HG02884 (cell line): ENCODE measurements around the gene GALR2.
"Not testable (repeated sequence)": the region's sequence is repeated elsewhere in the genome, so short reads cannot be mapped to it uniquely, and the experiment has no call there.

ENCODE experiments used
- ATAC-seq: cut with Tn5 transposase; IDR thresholded peaks from one replicate; pipeline ENCODE4 v1.9.1; 2021; ENCODE audit warnings: mild to moderate bottlenecking, moderate library complexity; ENCODE audit not compliant: unreplicated experiment

Gene GALR2

DNA sequence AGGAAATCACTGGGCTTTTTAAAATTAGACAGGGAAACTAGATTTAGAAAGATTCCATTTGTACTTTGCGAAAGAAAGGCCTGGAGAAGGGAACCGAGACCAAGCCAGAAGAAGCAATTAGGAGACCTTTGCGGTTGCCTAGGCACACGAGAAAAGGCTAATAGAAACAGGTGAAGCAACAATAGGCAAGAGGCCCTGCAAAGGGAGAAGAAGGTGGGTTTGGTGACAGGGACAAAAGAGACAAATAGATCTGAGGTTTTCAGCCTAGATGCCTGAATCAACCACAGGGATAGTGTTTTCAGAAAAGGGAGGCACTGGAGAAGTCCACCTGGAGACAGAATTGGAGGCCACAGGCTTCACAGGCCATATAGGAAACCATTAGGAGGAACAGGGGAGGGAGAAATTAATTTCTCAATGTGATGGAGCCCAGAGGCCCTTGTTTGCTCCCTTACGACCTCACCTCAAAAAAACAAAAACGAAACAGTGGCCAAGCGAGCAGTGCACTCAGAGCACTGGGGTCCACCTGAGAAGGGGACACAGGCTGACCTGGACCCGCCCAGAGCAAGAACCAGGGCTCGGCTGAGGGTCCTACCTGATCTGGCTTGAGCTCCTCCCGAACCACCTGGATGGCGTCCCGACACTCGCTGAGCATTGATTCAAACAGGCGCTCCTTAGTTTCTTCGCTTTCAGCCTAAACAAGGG lies 24.6 kb upstream of the GALR2 start:
- no peak for ATAC-seq

DNA sequence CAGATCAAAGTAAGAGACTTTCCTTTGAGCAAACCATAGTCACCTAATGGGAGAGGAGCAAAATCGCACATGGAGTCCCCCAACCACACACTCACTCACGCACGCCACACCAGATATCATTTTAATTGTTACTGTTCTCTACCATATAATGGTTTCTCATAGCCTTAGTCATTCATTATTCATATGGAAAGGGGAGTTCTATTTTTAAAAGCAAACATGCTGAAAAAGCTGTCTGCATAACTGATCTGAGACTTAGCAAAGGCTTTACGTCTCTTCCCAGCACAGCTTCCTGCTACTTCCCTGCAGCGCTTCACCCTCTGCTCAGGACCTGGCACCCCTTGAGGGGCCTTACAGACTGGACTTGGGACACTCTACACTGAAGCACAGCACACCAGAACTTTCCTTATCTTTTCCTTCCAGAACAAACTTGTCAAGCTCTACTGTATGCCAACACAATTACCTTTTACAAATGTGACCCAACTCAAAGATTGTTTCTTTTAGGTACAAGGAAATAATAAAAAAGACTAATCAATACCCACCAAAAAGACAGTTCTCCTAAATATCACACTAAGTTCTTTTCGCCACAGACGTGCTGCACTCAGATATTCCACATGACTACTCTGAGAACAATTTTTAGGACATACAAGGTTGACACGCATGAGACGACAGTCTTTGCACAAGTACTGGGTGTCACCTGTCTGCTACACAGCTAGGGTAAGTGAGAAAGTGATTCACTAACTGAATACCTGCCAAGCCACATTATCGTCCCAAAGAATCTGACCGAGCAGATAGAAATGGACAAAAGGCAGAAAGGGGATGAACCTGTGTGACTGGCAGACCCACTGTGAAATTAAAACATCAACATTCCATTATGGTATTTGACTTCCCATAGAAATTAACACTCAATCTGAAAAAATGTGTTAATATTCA lies 23.8 kb upstream of the GALR2 start:
- ATAC-seq: no peak

DNA sequence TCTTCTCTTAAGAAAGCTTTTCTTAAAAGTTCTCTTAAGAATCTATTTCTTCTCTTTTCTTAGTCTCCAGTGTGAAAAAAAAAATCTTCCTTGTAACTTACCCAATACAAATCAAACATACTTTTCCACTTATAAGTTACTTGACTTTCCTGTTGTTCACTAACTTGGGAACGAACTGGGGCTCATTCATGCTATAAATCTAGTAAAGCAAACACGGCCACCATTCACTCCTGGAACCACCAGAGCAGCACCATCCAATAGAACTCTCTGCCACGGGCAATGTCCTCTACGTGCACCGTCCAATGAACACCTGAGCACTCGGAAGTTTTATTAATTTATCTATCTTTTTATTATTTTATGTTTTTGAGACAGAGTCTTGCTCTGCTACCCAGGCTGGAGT lies 23.0 kb upstream of the GALR2 start:
- ATAC-seq: no peak

DNA sequence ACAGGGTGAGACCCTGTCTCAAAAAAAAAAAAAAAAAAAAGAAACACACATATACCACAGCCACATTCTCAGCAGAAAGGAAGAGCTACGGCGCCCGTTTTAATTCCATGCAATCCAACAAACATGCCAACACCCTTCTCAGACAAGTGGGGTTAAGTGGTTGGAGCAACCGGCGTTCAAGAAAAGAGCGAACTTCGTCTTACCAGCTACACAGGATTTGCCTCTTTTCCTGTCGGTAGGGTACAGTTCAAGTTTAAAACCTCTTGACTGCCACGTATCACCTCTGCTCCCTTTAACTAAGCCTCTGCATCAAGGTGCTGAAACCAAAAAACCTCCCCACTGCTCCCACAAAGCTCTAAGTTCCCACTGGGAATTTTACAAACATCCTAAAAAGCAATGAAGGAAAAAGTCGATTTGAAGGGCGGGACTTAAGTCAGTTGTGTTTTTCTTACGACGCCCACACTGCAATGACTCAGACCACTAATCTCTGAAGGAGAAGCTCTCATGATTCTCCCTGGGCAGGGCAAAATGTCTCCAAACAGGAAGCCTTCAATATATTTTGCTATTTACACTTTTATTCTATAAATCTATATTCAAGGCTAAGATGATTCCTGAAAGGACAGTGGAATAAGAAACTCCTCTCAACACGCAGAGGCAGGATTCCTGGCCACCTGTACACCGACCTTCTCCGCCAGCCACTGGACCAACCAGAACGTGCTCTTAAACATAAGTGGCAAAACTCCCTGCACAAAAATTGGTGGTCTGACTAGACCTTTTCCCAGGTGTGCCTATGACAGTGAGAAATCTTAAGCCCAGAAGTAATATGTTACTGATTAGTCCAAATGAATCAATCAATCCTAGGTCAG lies 21.1 kb upstream of the GALR2 start:
- ATAC-seq: no peak

DNA sequence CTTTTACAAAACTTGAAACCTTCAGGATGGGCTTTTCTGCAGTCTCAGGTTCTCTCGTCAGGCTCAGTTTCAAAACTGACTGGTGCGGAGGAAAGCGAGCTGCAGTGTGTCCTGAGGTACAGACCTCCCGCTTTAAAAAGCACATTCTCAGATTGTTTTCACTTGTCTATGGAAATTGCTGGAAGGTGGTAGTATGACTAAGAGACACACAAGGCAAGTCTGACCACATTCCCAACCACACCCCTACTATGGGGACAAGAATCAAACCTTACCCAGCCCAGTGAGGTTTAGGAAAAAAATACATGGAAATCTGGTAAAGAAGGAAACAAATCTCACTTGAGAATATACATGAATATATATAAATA lies 20.5 kb upstream of the GALR2 start:
- ATAC-seq: no peak

DNA sequence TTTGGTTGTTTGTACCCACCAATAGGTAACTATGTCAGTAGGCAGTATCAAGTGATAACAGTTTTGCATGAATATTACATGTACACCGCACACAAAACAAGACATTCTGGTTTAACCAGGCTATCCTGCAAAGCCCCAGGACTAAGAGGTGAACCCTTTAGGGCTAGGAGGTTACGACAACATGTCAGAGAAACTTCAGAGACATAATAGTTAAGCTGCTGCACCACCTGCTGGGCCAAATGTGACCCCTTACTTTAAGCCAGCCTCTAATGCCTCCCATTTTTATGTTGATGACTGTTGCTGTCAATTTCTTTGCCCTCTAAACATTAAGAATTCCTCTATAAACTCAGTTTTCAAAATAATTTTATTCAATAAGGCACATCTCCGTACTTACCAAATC lies 17.7 kb upstream of the GALR2 start:
- no peak for ATAC-seq

DNA sequence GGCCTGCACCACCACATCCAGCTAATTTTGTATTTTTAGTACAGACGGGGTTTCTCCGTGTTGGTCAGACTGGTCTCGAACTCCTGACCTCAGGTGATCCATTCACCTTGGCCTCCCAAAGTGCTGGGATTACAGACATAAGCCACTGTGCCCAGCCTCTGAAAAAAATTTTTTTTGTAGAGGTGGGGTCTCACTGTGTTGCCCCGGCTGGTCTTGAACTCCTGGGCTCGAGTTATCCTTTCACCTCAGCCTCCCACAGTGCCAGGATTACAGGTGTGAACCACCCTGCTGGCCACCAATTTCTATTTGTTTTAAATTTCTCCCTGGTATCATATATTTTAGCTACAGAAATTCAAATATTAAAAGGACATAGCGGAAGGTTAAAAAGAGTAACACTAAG lies 16.3 kb upstream of the GALR2 start:
- not testable (repeated sequence) for ATAC-seq

DNA sequence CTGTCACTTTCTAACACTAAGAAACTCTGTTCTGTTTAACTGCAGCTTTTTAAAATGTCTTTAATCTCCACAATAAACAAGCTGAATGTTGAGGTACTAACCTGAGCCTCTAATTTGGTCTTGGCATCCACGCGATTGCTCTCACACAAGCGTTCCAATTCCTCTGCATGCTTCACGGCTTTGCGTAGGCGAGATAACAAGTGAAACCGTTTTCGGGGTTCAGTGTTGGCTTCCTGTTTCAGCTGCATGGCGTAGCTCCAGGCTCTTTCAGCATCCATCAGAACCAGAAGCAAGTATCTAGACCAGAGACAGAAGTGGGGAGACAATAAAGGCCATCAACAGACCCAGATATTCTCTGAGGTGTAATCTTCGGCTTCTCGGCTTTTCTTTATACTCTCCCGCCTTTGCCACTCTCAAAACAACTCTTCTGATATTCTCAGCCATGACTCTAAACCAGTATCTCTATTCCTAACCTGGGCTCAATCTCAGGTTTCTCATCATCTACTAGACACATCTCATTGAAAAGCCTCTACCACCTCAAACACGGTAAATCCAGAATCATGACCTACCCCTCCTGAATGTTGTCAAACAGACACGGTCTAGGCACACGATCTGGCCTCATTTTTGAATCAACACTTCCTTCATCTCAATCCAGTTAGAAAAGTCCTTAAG lies 10.6 kb upstream of the GALR2 start:
- ATAC-seq: no peak

DNA sequence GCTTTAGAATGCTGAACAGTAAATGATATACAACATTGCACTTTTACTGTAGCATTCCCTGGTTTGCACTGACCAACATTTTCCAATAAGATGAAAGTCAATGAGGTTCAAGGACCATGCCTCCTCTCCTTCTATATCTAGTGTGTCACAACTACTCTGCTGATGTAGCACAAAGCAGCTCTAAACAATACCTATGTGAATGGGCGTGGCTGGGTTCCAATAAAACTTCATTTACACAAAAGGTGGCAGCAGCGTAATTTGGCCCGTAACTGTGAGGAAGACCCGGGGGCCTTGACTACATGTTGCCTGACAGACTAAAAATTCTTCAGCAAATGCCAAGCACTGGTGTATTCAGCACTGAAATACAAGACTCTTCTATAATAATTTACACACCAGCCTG lies 8.8 kb upstream of the GALR2 start:
- no peak for ATAC-seq

DNA sequence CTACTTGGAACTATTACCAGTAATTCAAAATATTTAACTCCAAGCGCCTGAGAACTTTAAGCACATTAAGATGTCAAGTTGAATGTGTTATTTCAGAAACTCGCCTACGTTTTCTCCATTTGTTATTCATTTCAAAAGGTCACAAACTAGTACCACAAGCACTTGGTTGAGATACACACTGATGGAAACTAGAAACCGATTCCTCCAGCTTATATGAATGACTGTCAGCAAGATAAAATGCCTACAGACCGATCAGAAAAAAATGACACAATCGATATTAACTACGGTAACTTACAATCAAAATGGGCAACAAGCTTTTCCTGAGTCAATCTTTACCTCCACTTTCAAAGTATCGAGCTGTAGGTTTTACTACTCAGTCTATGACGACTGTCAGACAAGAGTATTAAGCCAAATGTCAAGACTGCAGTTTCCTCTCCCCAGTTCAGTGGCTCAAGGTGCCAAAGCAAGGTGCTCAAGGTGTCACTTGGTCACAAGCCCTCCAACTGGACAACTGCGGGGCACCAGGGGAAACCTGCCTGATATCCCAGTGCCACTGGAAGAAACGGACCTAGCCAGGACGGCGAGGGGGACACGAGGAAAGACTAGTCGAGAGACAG lies 2.9 kb upstream of the GALR2 start:
- ATAC-seq: no peak

DNA sequence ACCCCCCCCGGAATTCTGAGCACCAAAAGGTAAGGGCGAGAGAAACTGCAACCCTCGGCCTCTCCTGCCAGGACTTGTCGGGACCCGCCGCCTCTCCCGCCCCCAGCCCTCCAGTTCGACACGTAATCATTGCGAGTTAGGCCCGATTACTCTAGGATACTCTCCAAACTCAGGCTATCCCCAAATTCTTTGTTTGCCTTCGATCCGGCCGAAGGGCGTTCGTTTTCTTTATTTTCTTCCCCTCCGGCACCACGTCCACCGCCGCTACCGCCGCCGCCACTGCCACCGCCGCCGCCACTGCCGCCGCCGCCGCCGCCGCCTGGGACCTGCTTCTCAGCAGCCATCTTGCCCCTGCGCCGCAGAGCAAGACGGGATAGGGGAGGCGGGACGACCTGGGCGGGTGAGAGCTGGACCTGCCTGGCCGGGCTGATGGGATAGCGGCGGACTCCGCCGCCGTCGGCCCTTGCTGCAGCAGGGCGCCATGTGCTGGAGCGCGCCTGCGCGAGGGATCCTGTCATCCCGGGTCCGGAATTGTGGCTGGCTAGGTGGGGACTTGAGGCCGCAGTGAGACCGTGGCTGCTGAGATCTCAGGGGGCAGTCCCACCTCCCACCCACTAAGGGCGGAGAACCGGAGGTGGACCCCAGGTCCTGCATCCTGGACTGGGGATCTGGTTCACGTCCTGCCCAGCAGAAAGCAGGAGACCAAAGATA lies 2.3 kb upstream of the GALR2 start, which contains the start of gene SRP68:
SRP68 (minus strand) TSS at position 370 of the 711 bp plus-strand sequence; CDS start at position 344, 26 bp downstream.
- ATAC-seq: peak; percentile 78

DNA sequence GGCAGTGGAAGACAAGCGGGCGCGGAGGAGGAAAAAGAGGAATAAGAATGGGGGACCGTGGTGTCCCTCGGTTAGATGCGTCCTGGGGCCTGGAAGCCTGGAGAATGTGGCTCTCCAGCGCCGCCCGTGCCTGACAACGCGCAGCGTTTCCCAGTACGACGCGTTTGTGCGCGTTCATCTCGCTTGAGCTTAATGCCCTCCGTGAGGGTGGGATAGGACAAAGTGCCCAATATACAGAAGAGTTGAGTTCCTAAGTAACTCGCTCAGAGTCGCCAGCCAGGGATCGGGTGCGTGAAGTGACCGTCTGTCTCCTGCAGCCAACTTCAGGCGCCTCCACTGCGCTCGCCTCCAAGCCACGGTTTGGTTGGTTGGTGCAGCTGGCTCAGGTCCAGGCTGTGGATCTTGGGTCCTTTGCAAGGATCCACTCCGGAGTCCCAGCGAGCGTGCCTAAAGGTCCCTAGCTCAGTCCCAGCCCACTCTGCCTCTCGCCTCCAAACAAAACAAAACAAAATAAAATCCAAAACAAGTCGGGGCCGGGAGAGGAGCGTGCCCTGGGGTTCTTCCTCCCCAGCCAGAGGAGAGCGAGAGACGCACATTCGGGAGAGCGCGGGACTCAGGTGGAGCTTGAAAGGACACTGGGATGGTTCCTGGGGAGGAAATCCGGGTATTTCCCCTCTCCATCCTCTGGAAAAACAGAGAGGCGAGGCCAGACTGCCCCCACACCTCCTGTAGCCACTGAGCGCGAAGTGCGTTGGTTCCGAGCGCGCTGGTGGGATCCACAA lies 974 bp downstream of the GALR2 start:
- no peak for ATAC-seq

DNA sequence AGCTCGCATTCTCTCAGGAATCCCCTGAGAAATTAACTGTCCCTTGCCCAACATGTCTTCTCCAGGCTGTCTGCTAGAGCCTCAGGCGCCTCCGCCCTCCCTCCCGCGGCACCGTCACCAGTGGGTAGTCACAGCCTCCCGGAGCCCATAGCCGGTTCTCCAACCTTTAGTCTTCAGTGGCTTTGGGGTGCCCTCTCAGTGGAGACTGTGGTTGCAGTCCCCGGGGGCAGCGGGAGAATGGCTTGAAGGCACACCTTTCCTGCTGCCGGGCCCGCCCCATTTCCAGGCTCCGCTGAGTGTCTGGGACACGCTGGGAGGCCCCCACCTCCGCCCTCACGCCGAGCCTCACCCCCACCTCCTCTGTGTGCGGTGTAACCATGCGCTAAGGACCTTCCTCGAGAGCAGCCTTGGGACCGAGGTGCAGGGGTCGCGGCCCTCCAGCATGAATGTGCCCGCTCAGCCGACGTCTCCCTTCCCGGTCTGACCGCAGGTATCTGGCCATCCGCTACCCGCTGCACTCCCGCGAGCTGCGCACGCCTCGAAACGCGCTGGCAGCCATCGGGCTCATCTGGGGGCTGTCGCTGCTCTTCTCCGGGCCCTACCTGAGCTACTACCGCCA lies 1.7 kb downstream of the GALR2 start:
- ATAC-seq: no peak

DNA sequence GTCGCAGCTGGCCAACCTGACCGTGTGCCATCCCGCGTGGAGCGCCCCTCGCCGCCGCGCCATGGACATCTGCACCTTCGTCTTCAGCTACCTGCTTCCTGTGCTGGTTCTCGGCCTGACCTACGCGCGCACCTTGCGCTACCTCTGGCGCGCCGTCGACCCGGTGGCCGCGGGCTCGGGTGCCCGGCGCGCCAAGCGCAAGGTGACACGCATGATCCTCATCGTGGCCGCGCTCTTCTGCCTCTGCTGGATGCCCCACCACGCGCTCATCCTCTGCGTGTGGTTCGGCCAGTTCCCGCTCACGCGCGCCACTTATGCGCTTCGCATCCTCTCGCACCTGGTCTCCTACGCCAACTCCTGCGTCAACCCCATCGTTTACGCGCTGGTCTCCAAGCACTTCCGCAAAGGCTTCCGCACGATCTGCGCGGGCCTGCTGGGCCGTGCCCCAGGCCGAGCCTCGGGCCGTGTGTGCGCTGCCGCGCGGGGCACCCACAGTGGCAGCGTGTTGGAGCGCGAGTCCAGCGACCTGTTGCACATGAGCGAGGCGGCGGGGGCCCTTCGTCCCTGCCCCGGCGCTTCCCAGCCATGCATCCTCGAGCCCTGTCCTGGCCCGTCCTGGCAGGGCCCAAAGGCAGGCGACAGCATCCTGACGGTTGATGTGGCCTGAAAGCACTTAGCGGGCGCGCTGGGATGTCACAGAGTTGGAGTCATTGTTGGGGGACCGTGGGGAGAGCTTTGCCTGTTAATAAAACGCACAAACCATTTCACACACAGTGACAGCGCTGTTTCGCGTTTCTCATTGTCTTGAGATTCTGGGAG lies 2.4 kb downstream of the GALR2 start:
- ATAC-seq: no peak

DNA sequence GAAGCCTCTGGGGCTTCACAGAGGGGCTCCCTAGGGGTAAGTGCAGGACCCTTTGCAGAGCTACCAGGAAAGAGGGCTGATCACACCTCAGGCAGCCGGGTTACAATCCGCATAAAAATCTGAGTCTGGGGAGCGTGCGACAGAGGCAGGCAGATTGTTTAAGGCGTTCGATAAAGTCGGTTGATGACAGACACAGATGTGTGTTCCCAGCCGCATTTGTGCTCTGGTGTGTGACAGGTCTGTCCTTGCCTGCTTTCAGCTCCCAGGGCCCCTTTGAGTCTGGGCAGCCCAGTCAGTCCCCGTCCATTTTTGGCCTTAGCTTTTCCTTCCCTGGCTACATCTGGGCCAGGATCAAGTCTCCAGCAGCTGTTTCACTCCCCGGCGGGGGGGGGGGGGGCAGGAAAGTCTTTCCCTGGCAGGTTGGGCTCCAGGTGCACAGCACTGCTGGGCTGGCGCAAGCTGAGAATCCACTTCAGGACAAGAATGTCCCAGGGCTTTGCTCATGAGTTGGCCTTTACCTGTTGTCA lies 3.1 kb downstream of the GALR2 start:
- no peak for ATAC-seq

DNA sequence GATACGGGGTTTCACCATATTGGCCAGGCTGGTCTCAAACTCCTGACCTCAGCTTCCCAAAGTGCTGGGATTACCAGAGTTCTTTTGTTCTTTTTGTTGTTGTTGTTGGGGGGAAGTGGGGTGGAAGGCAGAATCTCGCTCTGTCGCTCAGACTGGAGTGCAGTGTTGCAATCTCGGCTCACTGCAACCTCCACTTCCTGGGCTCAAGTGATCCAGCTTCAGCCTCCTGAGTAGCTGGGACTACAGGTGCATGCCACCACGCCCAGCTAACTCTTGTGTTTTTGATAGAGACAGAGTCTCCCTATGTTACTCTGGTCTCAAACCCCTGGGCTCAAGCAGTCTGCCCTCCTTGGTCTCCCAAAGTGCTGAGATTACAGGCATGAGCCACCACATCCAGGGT lies 3.8 kb downstream of the GALR2 start:
- not testable (repeated sequence) for ATAC-seq

DNA sequence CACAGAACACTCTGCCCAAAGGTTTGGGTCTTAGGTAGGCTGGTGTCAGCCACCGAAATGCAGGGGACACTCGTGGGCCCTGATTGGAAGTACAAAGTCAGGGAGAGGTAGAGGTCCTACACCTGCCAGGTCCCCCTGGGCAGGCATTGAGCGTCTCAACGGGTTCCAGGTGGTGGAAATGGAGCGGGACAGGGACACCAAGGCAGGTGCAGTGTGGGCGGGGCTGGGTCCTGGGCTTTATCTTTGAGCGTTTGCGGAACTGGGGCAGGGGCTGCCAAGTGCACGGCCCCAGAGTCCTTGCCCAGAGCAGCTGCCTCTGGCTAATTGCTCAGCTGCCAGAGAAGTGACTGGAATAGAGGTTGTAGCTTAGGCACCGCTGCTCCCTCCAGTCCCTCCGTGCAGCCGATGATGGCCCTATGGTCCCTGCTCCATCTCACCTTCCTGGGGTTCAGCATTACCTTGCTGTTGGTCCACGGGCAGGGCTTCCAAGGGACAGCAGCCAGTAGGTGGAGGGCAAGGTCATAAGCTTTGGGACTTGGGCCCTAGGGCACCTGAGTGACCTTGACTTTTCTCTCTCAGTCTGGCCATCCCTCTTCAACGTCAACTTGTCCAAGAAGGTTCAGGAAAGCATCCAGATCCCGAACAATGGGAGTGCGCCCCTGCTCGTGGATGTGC lies 4.4 kb downstream of the GALR2 start, which contains the start of gene ZACN:
ZACN (plus strand) TSS at position 323 of the 675 bp plus-strand sequence; CDS start at position 406, 83 bp downstream.
- no peak for ATAC-seq
